T-helper 2 cell treated with Interferon-gamma antibody and Interleukin-4, amounts not matched to agents 100 ng/mL and 5 ng/mL, for 36 hours (primary cell): Measurements from ENCODE around the gene CHAC1. TPM values are rescaled to one million over a fixed set of nuclear protein-coding genes. Genes with fewer than 3 reads are reported as not detected.

Experiments
- intact Hi-C: fragments of 100-400 bp; cut with micrococcal nuclease; formaldehyde crosslinking; loops from one replicate; pipeline ENCODE4 v1.15.1; 2023
- total RNA-seq: library from RNA; stranded (reverse); gene quantifications from 2 replicates; pipeline ENCODE4 v1.2.3, GENCODE V29; 2022

CHAC1 gene
- total RNA-seq, 1 donor from 2014 or later: 3.6 TPM

DNA sequence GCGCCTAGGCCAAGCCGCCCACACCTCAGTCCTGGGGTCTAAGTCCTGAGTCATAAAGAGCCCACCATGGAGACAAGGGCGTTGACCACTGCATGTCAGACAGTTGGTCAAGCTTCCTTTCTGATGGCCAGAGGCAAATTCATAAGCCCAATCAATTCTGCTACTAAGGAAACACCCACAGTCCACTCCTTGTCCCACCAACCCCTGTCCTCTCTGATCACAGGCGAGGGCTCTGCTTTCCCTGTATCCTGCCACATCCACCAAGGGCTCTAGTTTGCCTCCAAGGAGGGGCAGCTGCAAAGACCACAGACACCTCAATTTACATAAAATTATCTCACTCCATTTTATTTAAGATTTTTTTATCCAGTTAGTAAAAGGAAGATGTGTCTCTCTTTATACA lies 25.3 kb downstream of the CHAC1 start:
- intact Hi-C loops: no loop called here

DNA sequence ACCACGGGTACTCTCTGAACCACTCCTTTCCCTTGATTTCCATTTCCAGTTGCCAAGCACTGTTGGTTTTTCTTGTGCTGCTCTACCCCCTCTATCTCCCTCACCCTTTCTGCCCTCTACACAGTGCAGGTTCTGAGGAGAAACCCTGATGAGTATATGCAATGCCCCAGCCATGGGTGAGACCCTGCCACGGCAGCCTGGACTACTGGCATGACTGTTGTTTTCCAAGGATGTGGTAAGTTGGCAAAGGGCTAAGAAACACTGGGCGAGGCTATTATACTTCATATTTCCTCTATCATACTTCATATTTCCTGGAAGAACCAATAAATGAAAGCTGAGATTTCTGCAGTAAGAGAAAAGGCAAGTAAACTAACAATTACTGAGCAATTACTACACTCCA lies 27.9 kb downstream of the CHAC1 start:
- intact Hi-C loops: no loop called here

DNA sequence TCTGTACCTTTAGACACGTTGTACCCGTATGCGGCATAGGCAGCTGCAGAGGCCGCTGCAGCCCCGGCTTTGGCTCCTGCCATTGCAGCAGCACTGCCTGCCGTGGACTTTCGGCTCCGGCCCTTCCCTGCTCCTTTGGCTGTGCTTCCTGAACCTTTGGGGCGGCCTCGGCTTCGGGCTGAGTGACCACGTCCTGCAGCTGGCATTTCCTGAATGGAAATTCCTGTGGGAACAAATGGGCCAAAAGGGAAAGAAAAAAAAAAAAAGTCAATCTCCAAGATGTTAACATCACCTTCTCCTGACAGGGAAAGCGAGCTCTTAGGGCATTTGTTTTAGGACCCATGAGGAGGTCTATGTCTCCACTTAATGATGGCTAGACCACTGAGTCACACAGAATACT lies 29.6 kb downstream of the CHAC1 start:
- intact Hi-C loops: no loop called here

DNA sequence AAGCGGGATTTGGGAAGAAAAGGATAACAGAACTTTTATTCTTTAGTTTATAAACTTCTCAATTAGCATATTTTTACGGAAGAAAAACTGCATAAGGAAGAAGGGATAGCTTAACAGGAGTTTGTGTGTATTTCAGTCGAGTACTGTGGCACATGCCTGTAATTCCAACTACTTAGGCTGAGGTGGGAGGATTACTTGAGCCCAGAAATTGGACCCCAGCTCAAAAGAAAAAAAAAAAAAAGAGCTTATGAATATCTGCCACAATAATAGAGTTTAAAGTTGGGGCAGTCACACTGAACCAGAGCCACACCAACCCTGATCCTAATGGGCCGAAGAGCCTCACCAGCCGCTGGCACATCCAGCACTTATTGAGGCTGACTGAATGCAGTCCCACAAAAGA lies 31.1 kb downstream of the CHAC1 start:
- intact Hi-C loops: no loop called here

DNA sequence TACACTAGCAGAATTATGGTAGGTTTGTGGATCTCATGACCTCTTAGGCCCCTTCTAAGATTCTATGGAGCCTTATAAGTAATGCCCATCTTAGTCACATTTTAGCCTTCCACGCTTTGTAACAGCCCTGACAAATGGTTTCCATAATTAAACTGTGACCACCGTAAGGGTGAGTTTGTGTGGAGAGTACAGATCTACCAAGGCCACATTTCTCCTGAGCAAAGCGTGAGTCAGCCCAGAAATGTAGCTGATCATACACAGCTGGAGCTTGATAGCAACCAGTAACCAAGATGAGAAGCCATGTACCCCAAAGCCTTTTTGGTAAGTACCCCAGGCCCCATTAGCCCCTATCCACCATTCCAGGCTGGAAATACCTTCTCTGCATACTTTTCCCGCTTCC lies 31.7 kb downstream of the CHAC1 start:
- intact Hi-C loops: no loop called here

DNA sequence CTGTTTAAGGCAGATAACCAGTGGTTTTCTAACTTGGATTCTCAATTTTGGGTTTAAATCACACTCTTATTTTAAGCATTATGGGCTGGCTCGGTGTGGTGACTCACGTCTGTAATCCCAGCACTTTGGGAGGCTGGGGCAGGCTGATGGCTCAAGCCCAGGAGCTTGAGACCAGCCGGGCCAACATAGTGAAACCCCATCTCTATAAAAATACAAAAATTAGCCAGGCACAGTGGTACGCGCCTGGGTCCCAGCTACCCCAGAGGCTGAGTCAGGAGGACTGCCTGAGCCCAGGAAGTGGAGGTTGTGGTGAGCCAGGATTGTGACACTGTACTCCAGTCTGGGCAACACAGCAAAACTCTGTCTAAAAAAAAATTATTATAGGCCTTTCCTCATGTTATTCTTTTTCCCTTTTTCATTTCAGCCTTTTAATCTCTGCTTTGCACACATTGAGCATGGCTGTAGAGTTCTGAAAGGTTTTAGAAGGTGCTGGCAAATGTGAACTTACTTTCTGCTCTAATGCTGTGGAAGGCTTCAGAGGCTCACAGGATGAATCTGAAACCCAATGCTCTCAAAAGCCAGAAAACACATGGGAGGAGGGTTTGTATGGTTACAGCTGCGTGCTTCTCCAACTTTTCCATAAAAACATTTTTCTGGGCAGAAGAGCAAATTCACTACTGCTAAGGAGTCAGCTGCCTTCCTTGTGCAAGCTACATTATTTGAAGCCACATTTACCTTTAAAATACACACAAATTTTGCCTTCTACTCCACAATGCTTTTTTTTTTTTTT lies 32.5 kb downstream of the CHAC1 start:
- intact Hi-C loops: no loop called here

DNA sequence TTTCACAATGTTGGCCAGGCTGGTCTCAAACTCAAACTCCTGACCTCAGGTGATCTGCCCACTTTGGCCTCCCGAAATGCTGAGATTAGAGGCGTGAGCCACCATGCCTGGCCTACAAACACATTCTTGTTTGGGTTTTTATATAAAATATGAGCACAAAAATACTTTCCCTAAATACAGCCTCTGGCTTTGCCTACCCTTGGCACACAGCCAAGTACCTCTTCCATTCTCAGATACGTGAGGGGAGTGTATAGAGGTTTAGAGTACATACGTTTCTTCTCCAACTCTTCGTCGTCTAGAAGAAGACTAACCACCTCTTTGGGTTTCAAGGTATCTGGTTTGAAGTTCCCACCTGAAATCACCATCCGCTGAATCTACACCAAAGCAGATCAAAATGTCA lies 33.5 kb downstream of the CHAC1 start:
- intact Hi-C loops: no loop called here

DNA sequence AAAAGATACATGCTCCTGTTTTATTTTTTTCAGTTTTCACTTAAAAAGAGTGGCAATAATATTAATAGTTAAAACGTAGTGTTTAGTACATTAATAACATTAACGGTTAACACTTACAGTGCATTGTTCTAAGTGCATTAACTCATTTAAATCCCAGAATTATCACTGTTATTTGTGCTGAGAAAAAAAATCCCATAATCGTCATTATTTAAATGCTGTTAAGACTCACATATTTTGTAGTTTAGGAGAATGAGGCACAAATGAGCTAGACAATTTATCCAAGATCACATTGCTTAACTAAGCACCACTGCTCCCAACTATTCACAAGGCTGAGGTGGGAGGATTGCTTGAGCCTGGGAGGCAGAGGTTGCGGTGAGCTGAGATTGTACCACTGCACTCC lies 34.9 kb downstream of the CHAC1 start:
- intact Hi-C loops: no loop called here

DNA sequence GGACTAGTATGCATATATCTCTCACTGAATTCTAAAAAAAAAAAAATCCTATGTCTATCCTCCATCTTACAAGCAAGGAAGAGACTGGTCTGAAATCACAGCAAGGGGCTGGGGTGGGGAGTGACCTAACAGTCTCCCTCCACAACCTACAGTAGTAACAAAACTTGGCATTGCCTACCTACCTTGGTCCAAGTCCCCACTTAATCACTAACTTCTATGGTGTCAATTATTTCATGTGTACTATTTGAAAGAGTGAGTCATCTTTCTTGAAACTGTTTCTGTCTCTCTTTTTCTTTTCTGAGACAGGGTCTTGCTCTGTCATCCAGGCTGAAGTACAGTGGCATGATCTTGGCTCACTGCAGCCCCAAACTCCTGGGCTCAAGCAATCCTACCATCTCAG lies 36.8 kb downstream of the CHAC1 start:
- intact Hi-C loops: no loop called here

DNA sequence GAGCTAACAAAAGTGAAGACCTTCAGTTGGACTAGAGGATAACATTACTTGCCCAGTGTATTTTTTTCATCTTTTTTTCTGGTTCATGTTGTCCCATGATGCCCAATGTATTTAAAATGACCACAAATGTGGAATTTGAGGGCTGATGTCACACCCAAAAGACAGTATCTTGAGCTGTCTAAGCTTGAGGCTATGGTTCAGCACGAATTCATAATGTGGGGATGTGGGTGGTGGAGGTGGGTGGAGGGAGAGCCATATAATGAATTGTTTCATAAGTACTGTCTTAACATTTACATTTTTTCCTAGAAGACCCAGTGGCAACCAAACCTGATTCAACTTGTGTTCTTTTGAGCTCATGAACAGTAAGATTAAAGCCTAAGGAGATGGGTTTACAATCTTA lies 37.5 kb downstream of the CHAC1 start:
- intact Hi-C loops: no loop called here

DNA sequence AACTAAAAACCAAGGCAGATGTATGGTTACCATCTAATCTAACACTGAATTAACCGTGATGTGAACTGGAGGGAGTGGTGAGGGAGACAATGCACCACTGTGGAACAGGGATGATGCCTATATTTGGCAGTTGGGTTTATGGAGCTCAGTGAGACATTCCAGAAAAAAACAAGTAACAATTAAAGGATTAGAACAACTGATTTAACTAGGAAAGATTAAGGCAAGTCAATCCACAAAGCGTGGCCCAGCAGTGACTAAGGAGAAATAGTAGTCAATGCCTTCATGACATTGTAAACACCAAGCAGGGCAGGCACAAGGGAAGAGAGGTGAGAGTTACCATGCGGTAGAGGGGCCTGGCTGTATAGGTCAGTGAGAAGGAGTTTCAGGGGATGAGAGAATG lies 38.1 kb downstream of the CHAC1 start:
- intact Hi-C loops: no loop called here

DNA sequence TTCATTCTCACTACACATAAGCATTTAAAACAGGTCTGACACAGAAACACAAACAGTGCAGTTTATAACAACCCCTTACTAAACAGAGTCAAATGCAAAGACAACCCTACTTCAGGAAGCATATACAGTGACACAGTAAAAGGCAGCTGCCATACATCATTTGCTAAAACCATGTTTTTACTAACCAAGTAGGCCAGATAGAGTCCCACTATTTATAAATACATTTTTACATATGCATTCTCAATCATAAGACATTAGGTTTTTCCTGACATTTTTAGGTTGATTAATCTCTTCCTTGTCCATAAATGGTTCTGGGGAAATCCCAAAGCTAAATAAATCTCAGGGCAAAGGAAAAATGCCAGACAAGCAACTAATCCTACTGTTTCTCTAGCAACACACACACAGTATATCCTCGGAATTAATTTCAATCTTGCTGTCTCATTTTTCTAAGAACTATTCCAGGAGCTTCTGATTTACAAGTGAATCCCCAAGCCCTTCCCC lies 39.0 kb downstream of the CHAC1 start:
- intact Hi-C loops: no loop called here

DNA sequence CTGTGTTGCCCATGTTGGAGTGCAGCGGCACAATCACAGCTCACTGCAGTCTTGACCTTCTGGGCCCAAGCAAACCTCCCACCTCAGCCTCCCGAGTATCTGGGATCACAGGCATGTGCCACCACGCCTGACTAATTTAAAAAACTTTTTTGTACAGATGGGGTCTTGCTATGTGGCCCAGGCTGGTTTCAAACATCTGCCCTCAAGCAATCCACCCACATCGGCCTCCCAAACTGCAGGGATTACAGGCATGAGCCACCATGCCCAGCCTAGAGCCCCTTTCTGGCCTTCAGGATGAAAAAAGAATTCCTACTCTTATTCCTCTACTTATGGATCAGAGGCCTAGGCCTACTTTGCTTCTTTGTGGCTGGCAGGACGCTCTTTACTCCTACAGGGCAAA lies 39.6 kb downstream of the CHAC1 start:
- intact Hi-C loops: no loop called here

DNA sequence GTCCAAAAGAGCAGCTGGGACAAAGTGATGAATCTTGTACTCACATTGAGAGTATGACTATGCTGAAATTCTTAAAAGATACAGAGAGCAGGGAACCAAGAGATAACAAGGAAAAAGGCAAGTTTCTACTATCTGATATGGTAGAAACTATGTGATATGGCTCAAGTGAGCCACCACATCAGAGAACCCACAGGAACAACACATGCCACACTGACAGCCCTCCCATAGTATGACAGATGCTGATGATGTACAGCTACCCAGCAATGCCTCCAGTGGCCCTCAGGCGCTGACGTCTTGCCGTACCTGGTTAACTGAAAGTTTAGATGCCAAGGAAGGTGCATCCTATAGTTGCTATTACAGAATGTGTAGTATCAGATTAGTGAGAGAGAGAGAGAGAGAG lies 42.4 kb downstream of the CHAC1 start:
- intact Hi-C loops: no loop called here

DNA sequence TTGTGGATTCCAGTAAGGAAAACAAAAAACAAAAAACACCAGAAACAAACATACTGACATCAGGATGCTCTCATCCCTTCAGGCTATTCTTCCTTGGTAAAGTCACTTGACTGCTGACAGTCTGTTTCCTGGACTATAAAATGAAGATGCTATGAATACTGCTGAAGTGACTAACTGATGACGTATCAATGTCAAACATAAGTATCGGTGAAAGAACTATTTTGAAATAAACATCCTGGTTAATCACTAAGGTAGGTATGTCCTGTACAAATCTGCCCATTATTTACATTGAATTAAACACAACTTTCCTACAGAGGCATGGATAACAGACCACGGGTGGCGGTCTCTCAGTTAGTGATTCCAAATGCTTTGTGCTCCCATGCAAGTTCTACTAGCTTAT lies 45.9 kb downstream of the CHAC1 start:
- intact Hi-C loops: no loop called here

DNA sequence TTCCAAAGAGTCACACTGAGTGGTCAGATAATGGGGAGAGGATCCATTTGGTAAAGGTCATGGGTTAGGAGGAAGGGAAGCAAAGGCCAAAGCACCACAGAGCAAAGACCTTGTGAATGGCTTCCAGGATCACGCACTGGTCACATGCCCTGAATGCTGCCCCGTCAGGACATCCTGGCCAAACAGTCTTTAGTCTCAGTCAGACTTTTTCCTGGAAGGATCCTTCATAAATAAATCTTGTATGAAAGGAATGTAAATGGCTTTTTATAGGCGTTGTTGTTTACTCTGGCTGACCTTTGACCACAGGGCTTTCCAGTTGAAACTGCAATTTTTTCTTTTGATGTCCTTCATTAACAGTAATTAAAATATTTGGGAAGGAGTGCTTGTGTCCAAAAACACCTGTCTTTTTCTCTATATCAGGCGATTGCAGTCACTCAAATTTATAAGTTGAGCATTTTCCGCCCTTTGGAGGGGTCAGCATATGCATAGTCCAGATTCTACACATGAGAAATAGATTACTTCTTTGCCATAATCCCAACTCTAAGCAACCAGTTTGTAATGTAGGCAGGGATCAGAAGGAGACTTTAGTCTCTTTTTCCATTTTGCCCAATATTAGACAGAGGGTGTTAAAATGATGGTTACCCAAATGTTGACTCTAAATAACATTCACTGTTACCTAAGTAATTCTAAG lies 48.4 kb downstream of the CHAC1 start:
- intact Hi-C loops: loop anchor here (5.0 kb wide), 1 partner anchor 94 kb away; no protein-coding TSS in a partner anchor

DNA sequence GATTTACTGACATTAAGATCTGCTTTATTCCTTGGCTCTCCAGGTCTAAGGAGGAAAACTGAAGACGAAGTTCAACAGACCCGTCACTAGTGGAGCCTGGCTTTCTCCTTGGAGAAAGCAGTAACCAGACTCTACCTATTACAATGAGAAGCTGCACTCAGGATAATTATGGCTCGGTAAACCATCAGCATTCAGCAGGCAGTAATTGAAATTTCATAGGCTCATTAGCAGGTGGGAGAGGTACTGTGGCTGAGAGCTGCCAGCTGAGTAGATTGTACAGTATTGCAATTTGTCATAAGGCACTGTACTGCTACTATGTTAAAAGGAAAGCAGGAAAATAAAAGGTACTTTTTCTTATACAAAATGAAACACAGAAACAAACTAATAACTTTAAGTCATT lies 51.2 kb downstream of the CHAC1 start:
- intact Hi-C loops: loop anchor here (5.0 kb wide), 1 partner anchor 97 kb away; no protein-coding TSS in a partner anchor

Other genes with a start within 250 kb of the CHAC1 start
- 35.7 and 37.9 TPM in 2 replicates for gene RMDN3, start 198.2 kb upstream of the CHAC1 start, total RNA-seq
- gene GCHFR, start 189.4 kb upstream of the CHAC1 start, total RNA-seq: 40.3 and 41.4 TPM in 2 replicates
- gene C15orf62, start 183.5 kb upstream of the CHAC1 start, total RNA-seq: 0.89 and 1.4 TPM in 2 replicates
- gene ZFYVE19, start 146.4 kb upstream of the CHAC1 start, total RNA-seq: 32.6 and 35.4 TPM in 2 replicates
- 41.5 and 43.2 TPM in 2 replicates for gene DNAJC17, start 146.0 kb upstream of the CHAC1 start, total RNA-seq
- not detected in 2 replicates for gene PPP1R14D, start 124.8 kb upstream of the CHAC1 start, total RNA-seq
- gene SPINT1, start 109.4 kb upstream of the CHAC1 start, total RNA-seq: 3.6 and 3.7 TPM in 2 replicates
- gene RHOV, start 79.2 kb upstream of the CHAC1 start, total RNA-seq: 0.09 and 0.11 TPM in 2 replicates
- gene VPS18, start 59.0 kb upstream of the CHAC1 start, total RNA-seq: 15.6 and 16.8 TPM in 2 replicates
- gene DLL4, start 24.1 kb upstream of the CHAC1 start, total RNA-seq: not detected in 2 replicates
- gene INO80, start 162.8 kb downstream of the CHAC1 start, total RNA-seq: 33.1 and 33.2 TPM in 2 replicates